Keratinocyte (primary cell): ENCODE data around the gene BRD1.

ENCODE experiments used
- EZH2 ChIP-seq: IDR thresholded peaks from one replicate; pipeline ENCODE4 v1.6.1; 2012; ENCODE audit warnings: inconsistent platforms, mild to moderate bottlenecking, low read length, moderate library complexity
- TF ChIP-seq, protein P1 (sequence below), 3 experiments: IDR thresholded peaks in 1 of 3; conservative IDR thresholded peaks in 1 of 3; optimal IDR thresholded peaks in 1 of 3; 2 replicates in 2 of 3; 3 replicates in 1 of 3; pipeline versions ENCODE3 to v1.5.1; 2011; ENCODE audit warnings: low read length in 3 of 3, mild to moderate bottlenecking in 3 of 3, moderate library complexity in 2 of 3, control low read depth in 1 of 3, inconsistent platforms in 1 of 3; ENCODE audit not compliant: insufficient read depth in 2 of 3; ENCODE audit errors: extremely low read depth in 1 of 3

DNA sequence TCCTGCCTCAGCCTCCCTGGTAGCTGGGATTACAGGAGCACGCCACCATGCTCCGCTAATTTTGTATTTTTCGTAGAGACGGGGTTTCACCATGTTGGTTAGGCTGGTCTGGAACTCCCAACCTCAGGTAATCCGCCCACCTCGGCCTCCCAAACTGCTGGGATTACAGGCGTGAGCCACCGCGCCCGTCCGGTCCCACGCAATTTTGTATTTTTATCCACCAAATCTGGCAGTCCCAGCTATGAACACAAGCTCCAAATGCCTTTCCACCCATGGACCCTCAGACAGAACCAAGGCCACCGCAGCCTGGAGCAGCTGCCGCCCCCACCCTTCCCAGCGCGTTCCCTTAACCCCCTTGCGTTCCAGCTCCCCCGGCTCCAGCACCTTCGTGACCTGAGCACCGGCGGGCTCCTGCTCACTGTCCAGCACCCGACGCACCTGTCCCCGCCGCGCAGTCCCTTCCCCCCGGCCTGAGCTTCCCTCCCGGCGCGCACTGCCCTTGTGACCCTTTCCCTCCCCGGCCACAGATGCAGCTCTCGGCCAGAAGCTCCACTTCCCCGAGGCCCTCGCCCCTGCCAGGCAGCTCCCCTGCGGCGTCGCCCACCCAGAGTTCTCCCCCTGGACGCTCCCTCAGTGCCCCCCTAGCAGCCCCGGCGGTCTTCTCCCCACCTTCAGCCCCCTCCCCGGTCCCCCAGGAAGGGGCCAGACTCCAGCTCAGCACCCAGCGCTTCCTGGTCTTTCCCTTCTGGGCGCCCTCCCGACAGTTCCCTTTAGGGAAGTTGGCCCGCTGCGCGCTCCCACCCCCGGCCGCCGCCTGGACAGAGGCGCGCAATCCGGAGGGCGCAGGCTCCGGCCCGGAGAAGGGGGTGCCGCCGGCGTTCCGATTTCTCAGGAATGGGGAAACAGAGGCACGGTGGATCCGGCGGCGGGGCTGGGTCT, 20.3 kb upstream of the BRD1 start:
- TF ChIP-seq, protein P1, sequence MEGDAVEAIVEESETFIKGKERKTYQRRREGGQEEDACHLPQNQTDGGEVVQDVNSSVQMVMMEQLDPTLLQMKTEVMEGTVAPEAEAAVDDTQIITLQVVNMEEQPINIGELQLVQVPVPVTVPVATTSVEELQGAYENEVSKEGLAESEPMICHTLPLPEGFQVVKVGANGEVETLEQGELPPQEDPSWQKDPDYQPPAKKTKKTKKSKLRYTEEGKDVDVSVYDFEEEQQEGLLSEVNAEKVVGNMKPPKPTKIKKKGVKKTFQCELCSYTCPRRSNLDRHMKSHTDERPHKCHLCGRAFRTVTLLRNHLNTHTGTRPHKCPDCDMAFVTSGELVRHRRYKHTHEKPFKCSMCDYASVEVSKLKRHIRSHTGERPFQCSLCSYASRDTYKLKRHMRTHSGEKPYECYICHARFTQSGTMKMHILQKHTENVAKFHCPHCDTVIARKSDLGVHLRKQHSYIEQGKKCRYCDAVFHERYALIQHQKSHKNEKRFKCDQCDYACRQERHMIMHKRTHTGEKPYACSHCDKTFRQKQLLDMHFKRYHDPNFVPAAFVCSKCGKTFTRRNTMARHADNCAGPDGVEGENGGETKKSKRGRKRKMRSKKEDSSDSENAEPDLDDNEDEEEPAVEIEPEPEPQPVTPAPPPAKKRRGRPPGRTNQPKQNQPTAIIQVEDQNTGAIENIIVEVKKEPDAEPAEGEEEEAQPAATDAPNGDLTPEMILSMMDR (optimal IDR thresholded peaks at IDR 0.05 in 1 of 3, IDR thresholded peaks at IDR 0.05 in 1 of 3, conservative IDR thresholded peaks at IDR 0.05 in 1 of 3; ENCODE audit: extremely low read depth in 1 of 3, insufficient read depth in 2 of 3, low read length in 3 of 3) = no peak
- peak; percentile 56 for TF ChIP-seq EZH2
